IMR-90 (cell line): Measurements from ENCODE around the gene KBTBD12. TPM values are rescaled to one million over a fixed set of nuclear protein-coding genes. Genes with fewer than 3 reads are reported as not detected.

Experiments
- ATAC-seq: fragments of 200-7000 bp; cut with Tn5 transposase; 2 replicates; pipeline ENCODE4 v1.9.1; 2020; ENCODE audit warnings: low read depth, mild to moderate bottlenecking, moderate library complexity
- BruUV-seq: library from RNA; stranded (reverse); fragments of 400-500 nt; replicated peaks from 2 replicates; lab custom pipeline; 2021; lab: Mats Ljungman, UMichigan
- CTCF ChIA-PET: fragments of 300-600 bp; formaldehyde crosslinking; extraction: SDS; loops from one replicate; lab custom pipeline; 2021; ENCODE audit warnings: antibody characterized with exemption; lab: Yijun Ruan, JAX
- POLR2A ChIA-PET: fragments of 300-600 bp; sonication (Branson Sonifier 250); formaldehyde crosslinking; loops from one replicate; lab custom pipeline; 2022; ENCODE audit warnings: antibody characterized with exemption; ENCODE audit not compliant: unreplicated experiment; lab: Charles Lee
- DNase-seq: peaks from one replicate; pipeline ENCODE4 v3.0.0; 2013
- H2AFZ ChIP-seq: replicated peaks from 2 replicates; pipeline ENCODE3; 2013; ENCODE audit warnings: low read length, mild to moderate bottlenecking; ENCODE audit not compliant: poor library complexity
- H2AK5ac ChIP-seq: 2 replicates; pipeline ENCODE4 v1.6.1; 2013; ENCODE audit warnings: low read depth, low read length, inconsistent platforms
- H2AK9ac ChIP-seq: replicated peaks from 2 replicates; pipeline ENCODE3; 2013; ENCODE audit warnings: mild to moderate bottlenecking, low read depth, low read length, moderate library complexity; ENCODE audit not compliant: poor library complexity
- H2BK120ac ChIP-seq: 2 replicates; pipeline ENCODE4 v1.6.1; 2013; ENCODE audit warnings: low read depth, low read length, inconsistent platforms
- H2BK15ac ChIP-seq: 3 replicates; pipeline ENCODE4 v1.6.1; 2013; ENCODE audit warnings: low read depth, low read length, inconsistent platforms
- H2BK20ac ChIP-seq: 2 replicates; pipeline ENCODE4 v1.6.1; 2013; ENCODE audit warnings: low read depth, mild to moderate bottlenecking, inconsistent platforms, low read length, moderate library complexity
- H2BK5ac ChIP-seq: 2 replicates; pipeline ENCODE4 v1.6.1; 2013; ENCODE audit warnings: mild to moderate bottlenecking, low read depth, low read length, inconsistent platforms; ENCODE audit not compliant: poor library complexity, severe bottlenecking
- H3K14ac ChIP-seq: replicated peaks from 2 replicates; pipeline ENCODE4 v1.6.1; 2013; ENCODE audit warnings: low read depth, low read length, inconsistent platforms
- H3K18ac ChIP-seq: 2 replicates; pipeline ENCODE4 v1.6.1; 2013; ENCODE audit warnings: low read depth, low read length, control low read depth
- H3K23ac ChIP-seq: 2 replicates; pipeline ENCODE4 v1.6.1; 2013; ENCODE audit warnings: low read depth, low read length, inconsistent platforms
- H3K27ac ChIP-seq: 2 replicates; pipeline ENCODE4 v1.5.1; 2013; ENCODE audit warnings: mild to moderate bottlenecking, control low read depth, low read length; ENCODE audit not compliant: insufficient read depth
- H3K27me3 ChIP-seq: 2 replicates; pipeline ENCODE4 v1.6.1; 2013; ENCODE audit warnings: low read length; ENCODE audit not compliant: control insufficient read depth, insufficient read depth
- H3K36me3 ChIP-seq: 2 replicates; pipeline ENCODE4 v1.6.1; 2013; ENCODE audit warnings: low read length, mixed read lengths; ENCODE audit not compliant: control insufficient read depth, insufficient read depth
- H3K4ac ChIP-seq: 2 replicates; pipeline ENCODE4 v1.6.1; 2013; ENCODE audit warnings: low read depth, low read length, inconsistent platforms
- H3K4me1 ChIP-seq: 2 replicates; pipeline ENCODE4 v1.6.1; 2013; ENCODE audit warnings: low read length, mixed read lengths; ENCODE audit not compliant: control insufficient read depth, insufficient read depth
- H3K4me2 ChIP-seq: 2 replicates; pipeline ENCODE4 v1.6.1; 2013; ENCODE audit warnings: low read depth, mild to moderate bottlenecking, control low read depth, low read length, moderate library complexity
- H3K4me3 ChIP-seq: 2 replicates; pipeline ENCODE4 v1.5.1; 2013; ENCODE audit warnings: low read depth, mild to moderate bottlenecking, control low read depth, low read length, moderate library complexity; ENCODE audit not compliant: insufficient read depth
- H3K56ac ChIP-seq: 2 replicates; pipeline ENCODE4 v1.6.1; 2013; ENCODE audit warnings: low read length, inconsistent platforms; ENCODE audit not compliant: insufficient read depth; ENCODE audit errors: extremely low read depth
- H3K79me1 ChIP-seq, 2 experiments: 2 replicates each; pipeline ENCODE4 v1.6.1; 2013; ENCODE audit warnings: low read length in 2 of 2, inconsistent platforms in 1 of 2, low read depth in 1 of 2
- H3K9ac ChIP-seq: 2 replicates; pipeline ENCODE4 v1.6.1; 2013; ENCODE audit warnings: low read depth, low read length, control low read depth
- H3K9me1 ChIP-seq: 2 replicates; pipeline ENCODE4 v1.6.1; 2013; ENCODE audit warnings: low read length, inconsistent platforms; ENCODE audit not compliant: insufficient read depth
- H3K9me3 ChIP-seq: 2 replicates; pipeline ENCODE4 v1.6.1; 2013; ENCODE audit warnings: low read length; ENCODE audit not compliant: control insufficient read depth, insufficient read depth
- H4K20me1 ChIP-seq: 2 replicates; pipeline ENCODE4 v1.6.1; 2013; ENCODE audit warnings: low read length, inconsistent platforms; ENCODE audit not compliant: insufficient read depth
- H4K5ac ChIP-seq: 2 replicates; pipeline ENCODE4 v1.6.1; 2013; ENCODE audit warnings: mild to moderate bottlenecking, low read depth, low read length, control low read depth
- H4K8ac ChIP-seq, 2 experiments: 2 replicates each; pipeline ENCODE4 v1.6.1; 2013; ENCODE audit warnings: low read depth in 2 of 2, low read length in 2 of 2, control low read depth in 1 of 2, inconsistent platforms in 1 of 2
- H4K91ac ChIP-seq: 2 replicates; pipeline ENCODE4 v1.6.1; 2013; ENCODE audit warnings: low read depth, low read length, inconsistent platforms; ENCODE audit not compliant: insufficient read depth
- BHLHE40 ChIP-seq: fragments of 150-350 bp; IDR thresholded peaks from 2 replicates; pipeline ENCODE4 v1.6.1; 2016; ENCODE audit warnings: mild to moderate bottlenecking, low read depth, low read length
- CEBPB ChIP-seq: IDR thresholded peaks from 2 replicates; pipeline ENCODE4 v1.6.1; 2012; ENCODE audit warnings: low read depth, low read length, improper control_type of control experiment
- CHD1 ChIP-seq: IDR thresholded peaks from 2 replicates; pipeline ENCODE4 v1.6.1; 2012; ENCODE audit warnings: low read depth, low read length, improper control_type of control experiment
- FOS ChIP-seq: fragments of 150-350 bp; IDR thresholded peaks from 2 replicates; pipeline ENCODE4 v1.6.1; 2016; ENCODE audit warnings: low read depth, low read length
- MAFK ChIP-seq: IDR thresholded peaks from 2 replicates; pipeline ENCODE4 v1.6.1; 2012; ENCODE audit warnings: low read depth, low read length, improper control_type of control experiment
- MAZ ChIP-seq: IDR thresholded peaks from 2 replicates; pipeline ENCODE4 v1.6.1; 2012; ENCODE audit warnings: low read depth, mild to moderate bottlenecking, low read length, improper control_type of control experiment, moderate library complexity, borderline replicate concordance
- MXI1 ChIP-seq: IDR thresholded peaks from 2 replicates; pipeline ENCODE4 v1.6.1; 2012; ENCODE audit warnings: low read depth, mild to moderate bottlenecking, low read length, moderate library complexity, borderline replicate concordance
- NFE2L2 ChIP-seq: fragments of 150-350 bp; IDR thresholded peaks from 2 replicates; pipeline ENCODE4 v1.6.1; 2016; ENCODE audit warnings: low read depth, mild to moderate bottlenecking, low read length
- POLR2A ChIP-seq: IDR thresholded peaks from 2 replicates; pipeline ENCODE4 v1.6.1; 2012; ENCODE audit warnings: mild to moderate bottlenecking, low read depth, low read length
- RAD21 ChIP-seq: IDR thresholded peaks from 2 replicates; pipeline ENCODE4 v1.6.1; 2012; ENCODE audit warnings: low read length, improper control_type of control experiment
- RCOR1 ChIP-seq: IDR thresholded peaks from 2 replicates; pipeline ENCODE4 v1.6.1; 2012; ENCODE audit warnings: mild to moderate bottlenecking, low read length, improper control_type of control experiment; ENCODE audit not compliant: insufficient replicate concordance
- RFX5 ChIP-seq: IDR thresholded peaks from 2 replicates; pipeline ENCODE4 v1.8.0; 2012; ENCODE audit warnings: low read depth, mild to moderate bottlenecking, low read length, moderate library complexity
- SMC3 ChIP-seq: fragments of 150-350 bp; IDR thresholded peaks from 2 replicates; pipeline ENCODE4 v1.6.1; 2016; ENCODE audit warnings: low read depth, mild to moderate bottlenecking, antibody characterized with exemption, low read length, moderate library complexity
- WGBS, 2 experiments: methylation state at CpG; one replicate each; pipeline versions ENCODE4 v1.1.5 to v1.1.7; 2013; ENCODE audit warnings: missing lambda C conversion rate in 2 of 2; ENCODE audit not compliant: insufficient read length in 1 of 2; ENCODE audit errors: extremely low coverage in 2 of 2; 5-methylcytosine and 5-hydroxymethylcytosine counted together
- dilution Hi-C: fragments of 300-500 bp; cut with HindIII; formaldehyde crosslinking; loops from one replicate; pipeline ENCODE4 v1.14.3; 2018; ENCODE audit warnings: low sequenced_read_pairs; ENCODE audit not compliant: unreplicated experiment
- in situ Hi-C: fragments of 300-500 bp; cut with MboI; formaldehyde crosslinking; loops from 3 replicates; pipeline ENCODE4 v1.14.3; 2019; ENCODE audit warnings: low sequenced_read_pairs, inconsistent platforms, mixed read lengths
- intact Hi-C: fragments of 100-400 bp; cut with micrococcal nuclease; formaldehyde crosslinking; loops from 2 replicates; pipeline ENCODE4 v1.10.0; 2022
- polyA plus RNA-seq, 3 experiments: library from polyadenylated mRNA; depleted of rRNA; stranded (reverse); fragments of >200 nt; gene quantifications; 2 replicates each; pipeline ENCODE4 v1.2.3, GENCODE V29; 2012; ENCODE audit warnings: low replicate concordance in 1 of 3
- total RNA-seq: library from RNA; depleted of rRNA; stranded (reverse); fragments of >200 nt; gene quantifications from 2 replicates; pipeline ENCODE4 v1.2.3, GENCODE V29; 2012
- TF ChIP-seq, protein P1 (sequence below): conservative IDR thresholded peaks from 2 replicates; pipeline ENCODE4 v1.5.1; 2012; ENCODE audit warnings: mild to moderate bottlenecking, low read depth, low read length, improper control_type of control experiment
- TF ChIP-seq, protein P2 (sequence below): fragments of 150-350 bp; IDR thresholded peaks from 2 replicates; pipeline ENCODE4 v1.6.1; 2016; ENCODE audit warnings: low read depth, mild to moderate bottlenecking, low read length, moderate library complexity, borderline replicate concordance
- TF ChIP-seq, protein P3 (sequence below): fragments of 150-350 bp; IDR thresholded peaks from 2 replicates; pipeline ENCODE4 v1.6.1; 2017; ENCODE audit warnings: mild to moderate bottlenecking, antibody characterized with exemption, low read length, low read depth

The KBTBD12 gene
- total and polyA plus RNA-seq, 2 of the 4 experiments (the other 2 are of a cell fraction) = not detected

DNA sequence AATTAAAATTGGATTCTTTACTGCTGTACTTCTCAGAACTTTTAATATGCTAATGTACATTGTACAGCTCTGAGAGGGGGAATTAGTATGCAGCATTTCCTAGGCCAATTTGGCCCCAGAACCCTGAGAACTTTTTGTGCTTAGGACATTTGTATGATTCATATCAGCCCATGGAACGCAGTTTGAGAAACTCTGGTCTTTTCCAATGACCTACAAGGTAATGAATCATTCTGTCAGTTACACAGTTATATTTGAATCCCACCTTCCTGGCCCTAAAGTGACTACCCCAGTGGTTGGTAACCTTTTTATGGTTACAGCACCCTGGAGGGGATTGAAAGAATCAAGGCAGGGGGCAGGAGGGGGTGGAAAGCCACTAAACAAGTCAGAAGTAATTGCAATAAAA, 25.6 kb upstream of the KBTBD12 start:
- no TSS peak for BruUV-seq
- H3K4me3 ChIP-seq = no peak overlapping the region
- no peak overlapping the region for H3K4me2 ChIP-seq
- H3K4me1 ChIP-seq = no peaks in the 10 kb centered on the region
- dilution Hi-C loops (no loop called here), in situ Hi-C loops (no loop called here), intact Hi-C loops (no loop called here)
- 20% methylated on average over 1 of the region's 1 CpG; no CpG with 5 or more reads in 1 of the 2 experiments for WGBS, 2 experiments
- no peaks in the 10 kb centered on the region for H3K9me1 ChIP-seq
- no peak overlapping the region for H2BK15ac ChIP-seq
- no peak overlapping the region for H4K5ac ChIP-seq
- H3K18ac ChIP-seq = no peak overlapping the region
- ChIA-PET CTCF (no interaction called here), POLR2A (no interaction called here)
- no peak for ATAC-seq
- peaks cover 7% of the 10 kb centered on the region; the same call in 1 of the 2 replicates for H3K9me3 ChIP-seq
- H3K4ac ChIP-seq = no peak overlapping the region
- no peak overlapping the region for H4K91ac ChIP-seq
- H2BK120ac ChIP-seq = no peak overlapping the region
- H3K23ac ChIP-seq = no peak overlapping the region
- H2BK20ac ChIP-seq = no peak overlapping the region
- H2BK5ac ChIP-seq = no peak overlapping the region
- no peak overlapping the region for H4K8ac ChIP-seq
- no peak overlapping the region for H3K9ac ChIP-seq
- H3K79me1 ChIP-seq = no peaks in the 10 kb centered on the region
- H3K36me3 ChIP-seq = no peaks in the 10 kb centered on the region
- no peak overlapping the region for H2AK5ac ChIP-seq
- no peak overlapping the region for H2AK9ac ChIP-seq
- H3K56ac ChIP-seq = no peak overlapping the region
- no peak overlapping the region for H3K27ac ChIP-seq
- peaks cover 17% of the 10 kb centered on the region for H3K27me3 ChIP-seq
- peak; percentile 33 for DNase-seq
- TF ChIP-seq MAFK (no peak), BHLHE40 (no peak), RCOR1 (no peak), FOS (no peak), RAD21 (no peak), RFX5 (no peak), CHD1 (no peak), SMC3 (no peak), MAZ (no peak), MXI1 (no peak), POLR2A (no peak), CEBPB (no peak), NFE2L2 (no peak)
- TF ChIP-seq, protein P1, sequence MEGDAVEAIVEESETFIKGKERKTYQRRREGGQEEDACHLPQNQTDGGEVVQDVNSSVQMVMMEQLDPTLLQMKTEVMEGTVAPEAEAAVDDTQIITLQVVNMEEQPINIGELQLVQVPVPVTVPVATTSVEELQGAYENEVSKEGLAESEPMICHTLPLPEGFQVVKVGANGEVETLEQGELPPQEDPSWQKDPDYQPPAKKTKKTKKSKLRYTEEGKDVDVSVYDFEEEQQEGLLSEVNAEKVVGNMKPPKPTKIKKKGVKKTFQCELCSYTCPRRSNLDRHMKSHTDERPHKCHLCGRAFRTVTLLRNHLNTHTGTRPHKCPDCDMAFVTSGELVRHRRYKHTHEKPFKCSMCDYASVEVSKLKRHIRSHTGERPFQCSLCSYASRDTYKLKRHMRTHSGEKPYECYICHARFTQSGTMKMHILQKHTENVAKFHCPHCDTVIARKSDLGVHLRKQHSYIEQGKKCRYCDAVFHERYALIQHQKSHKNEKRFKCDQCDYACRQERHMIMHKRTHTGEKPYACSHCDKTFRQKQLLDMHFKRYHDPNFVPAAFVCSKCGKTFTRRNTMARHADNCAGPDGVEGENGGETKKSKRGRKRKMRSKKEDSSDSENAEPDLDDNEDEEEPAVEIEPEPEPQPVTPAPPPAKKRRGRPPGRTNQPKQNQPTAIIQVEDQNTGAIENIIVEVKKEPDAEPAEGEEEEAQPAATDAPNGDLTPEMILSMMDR = no peak
- TF ChIP-seq, protein P2, sequence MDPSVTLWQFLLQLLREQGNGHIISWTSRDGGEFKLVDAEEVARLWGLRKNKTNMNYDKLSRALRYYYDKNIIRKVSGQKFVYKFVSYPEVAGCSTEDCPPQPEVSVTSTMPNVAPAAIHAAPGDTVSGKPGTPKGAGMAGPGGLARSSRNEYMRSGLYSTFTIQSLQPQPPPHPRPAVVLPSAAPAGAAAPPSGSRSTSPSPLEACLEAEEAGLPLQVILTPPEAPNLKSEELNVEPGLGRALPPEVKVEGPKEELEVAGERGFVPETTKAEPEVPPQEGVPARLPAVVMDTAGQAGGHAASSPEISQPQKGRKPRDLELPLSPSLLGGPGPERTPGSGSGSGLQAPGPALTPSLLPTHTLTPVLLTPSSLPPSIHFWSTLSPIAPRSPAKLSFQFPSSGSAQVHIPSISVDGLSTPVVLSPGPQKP = no peak
- TF ChIP-seq, protein P3, sequence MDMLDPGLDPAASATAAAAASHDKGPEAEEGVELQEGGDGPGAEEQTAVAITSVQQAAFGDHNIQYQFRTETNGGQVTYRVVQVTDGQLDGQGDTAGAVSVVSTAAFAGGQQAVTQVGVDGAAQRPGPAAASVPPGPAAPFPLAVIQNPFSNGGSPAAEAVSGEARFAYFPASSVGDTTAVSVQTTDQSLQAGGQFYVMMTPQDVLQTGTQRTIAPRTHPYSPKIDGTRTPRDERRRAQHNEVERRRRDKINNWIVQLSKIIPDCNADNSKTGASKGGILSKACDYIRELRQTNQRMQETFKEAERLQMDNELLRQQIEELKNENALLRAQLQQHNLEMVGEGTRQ = no peak
- H4K20me1 ChIP-seq = no peaks in the 10 kb centered on the region
- H2AFZ ChIP-seq = no peak overlapping the region
- no peak overlapping the region for H3K14ac ChIP-seq
